Brain pericyte (primary cell): ENCODE measurements around the gene PCDHGA4.
"Not testable (repeated sequence)": the region's sequence is repeated elsewhere in the genome, so short reads cannot be mapped to it uniquely, and the experiment has no call there.

Experiments
- DNase-seq: peaks from one replicate; pipeline ENCODE4 v3.0.0-alpha.2; 2012; ENCODE audit warnings: low read depth, low spot score

Gene PCDHGA4

DNA sequence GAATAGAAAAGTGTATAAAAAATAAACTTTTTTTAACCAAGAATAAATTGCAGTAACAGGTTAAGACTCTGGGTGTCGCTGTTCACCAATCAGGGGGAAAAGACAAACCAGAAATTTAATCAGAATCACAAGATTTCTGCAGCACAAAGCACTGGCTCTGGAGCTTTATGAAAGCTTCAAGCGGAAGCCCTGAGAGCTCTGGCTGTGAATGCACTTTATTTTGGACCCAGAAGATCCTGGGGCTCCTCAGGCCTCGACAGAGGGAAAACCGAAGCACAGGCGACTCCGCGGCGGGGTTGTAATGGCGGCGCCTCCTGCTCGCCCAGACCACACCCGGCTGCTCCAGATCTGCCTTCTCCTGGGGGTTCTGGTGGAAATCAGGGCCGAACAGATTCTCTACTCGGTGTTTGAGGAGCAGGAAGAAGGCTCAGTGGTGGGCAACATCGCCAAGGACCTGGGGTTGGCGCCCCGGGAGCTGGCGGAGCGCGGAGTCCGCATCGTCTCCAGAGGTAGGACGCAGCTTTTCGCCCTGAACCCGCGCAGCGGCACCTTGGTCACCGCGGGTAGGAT, at the start of gene PCDHGA4:
PCDHGA4 (plus strand) TSS at position 122 of the 570 bp plus-strand sequence; CDS start at position 209, 87 bp downstream.
- no peak for DNase-seq

DNA sequence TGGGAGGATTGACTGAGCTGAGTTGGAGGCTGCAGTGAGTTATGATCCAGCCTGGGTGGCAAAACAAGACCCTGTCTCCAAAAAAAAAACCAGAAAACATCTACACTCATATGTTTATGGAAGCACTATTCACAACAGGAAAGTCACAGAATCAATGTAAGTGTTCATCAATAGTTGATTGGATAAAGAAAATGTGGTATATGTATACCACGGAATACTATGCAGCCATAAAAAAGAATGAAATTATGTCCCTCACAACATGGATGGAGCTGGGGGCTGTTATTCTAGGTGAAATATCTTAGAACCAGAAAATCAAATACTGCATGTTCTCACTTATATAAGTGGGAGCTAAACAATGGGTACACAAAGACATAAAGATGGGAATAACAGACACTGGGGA, 48.2 kb upstream of the PCDHGA4 start:
- no peak for DNase-seq

DNA sequence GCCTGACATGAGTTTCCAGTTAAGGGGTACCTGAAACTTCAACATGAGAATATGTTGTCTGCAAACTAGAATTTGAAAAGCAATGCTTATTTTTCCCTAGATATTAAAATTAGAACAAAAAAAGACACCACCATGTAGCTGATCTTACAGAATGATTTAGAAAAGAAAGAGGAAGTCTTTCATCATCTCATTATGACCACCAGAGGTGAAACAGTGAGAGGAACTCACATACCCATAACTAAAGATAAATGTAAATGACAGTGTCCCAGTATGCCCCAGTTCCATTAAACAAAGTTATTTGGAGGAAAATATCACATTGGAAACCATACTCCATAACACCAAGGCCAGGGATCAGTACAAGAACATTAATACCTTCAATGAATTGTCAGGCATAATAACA, 41.1 kb upstream of the PCDHGA4 start:
- DNase-seq, result no peak

DNA sequence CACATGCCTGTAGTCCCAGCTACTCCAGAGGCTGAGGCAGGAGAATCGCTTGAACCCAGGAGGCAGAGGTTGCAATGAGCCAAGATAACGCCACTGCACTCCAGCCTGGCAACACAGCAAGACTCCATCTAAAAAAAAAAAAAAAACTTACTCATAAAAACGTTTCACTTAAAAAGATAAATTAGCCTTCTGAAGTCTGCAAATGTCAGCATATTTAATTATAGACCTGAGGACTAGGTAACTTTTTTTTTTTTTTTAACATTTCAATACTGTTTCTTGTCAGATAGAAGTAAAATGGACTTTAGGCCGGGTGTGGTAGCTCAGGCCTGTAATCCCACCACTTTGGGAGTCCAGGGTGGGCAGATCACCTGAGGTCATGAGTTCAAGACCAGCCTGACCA, 37.9 kb upstream of the PCDHGA4 start:
- not testable (repeated sequence) for DNase-seq

DNA sequence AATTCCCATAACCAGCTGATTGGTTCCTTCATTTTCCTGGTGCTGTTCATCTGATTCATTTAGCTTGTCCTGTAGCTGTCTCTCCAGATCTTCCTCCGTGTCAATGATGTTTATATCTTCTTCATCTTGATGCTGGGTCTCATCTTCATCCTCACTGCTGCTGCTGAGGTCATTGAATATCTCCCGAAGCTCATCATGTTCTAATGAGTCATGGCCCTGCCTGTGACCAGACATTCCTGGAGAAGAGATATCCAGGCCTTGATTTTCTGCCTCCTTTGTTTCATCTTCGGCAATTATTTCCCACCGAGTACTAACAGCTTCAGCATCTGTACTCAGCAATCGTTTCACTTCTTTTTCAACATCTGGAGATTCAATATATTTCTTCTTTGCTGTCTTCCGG, 35.6 kb upstream of the PCDHGA4 start:
- DNase-seq, result no peak

DNA sequence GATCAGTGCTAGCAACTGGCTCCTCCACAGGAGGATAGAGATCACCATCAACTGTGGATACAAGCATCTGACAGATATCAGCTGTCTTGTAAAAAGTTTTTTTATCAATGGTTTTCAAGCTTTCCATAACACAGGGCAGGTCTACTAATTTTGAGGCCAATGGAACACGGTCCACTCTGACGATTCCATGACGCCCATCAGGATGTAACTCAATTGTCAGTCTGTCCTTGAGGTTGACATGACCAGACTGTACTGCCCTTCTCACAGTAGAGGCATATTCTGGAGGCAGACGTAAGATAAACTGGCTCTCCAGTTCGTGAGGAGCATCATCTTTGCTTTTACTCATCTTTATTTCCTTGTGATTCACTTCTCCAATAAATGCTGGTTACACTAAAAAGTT, 35.1 kb upstream of the PCDHGA4 start:
- no peak for DNase-seq

DNA sequence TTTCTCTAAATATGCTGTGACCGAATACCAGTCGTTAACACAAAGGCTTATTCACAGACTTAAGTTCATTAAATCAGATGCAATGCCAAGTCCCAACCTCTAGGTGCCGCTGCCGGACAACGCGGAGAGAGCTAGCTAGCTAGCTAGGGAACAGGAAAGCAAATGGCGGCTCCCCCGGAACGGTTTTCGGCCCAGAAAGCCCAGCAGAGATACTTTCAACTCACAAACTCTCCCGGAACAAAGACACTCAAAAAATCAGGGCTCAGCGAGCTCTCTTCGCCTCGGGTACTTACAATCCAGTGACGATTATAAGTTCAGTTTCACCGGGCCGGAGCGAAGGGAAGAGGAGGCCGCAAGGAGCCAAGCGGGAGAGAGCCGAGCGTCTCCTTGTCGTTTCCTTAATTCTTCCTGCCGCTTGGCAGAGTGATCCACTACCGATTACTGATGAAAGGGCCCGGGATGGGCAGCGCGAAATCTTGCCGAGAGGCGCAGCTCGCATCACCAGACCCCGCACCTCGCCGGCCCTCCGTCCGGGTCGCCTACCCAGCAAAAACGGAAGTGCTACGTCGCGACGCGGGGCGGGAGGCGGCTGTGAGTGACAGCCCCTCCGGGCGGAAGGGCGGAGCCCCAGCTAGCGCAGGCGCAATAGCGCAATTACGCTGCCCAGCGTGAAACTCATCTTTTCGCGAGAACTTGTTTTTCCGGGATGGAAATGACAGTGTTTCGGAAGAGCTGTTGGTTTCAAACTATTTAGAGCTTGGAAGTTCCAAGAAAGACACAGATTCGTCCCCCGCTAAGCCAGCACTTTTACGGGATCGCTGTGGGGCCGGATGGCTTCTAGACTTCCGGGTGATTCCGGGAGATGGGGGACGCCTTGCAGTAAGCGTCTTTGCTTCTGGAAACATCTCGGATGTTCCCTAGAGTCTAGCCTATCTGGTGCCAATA, 34.3 kb upstream of the PCDHGA4 start, which contains the start of gene TAF7:
TAF7 (minus strand) TSS at position 560 of the 945 bp plus-strand sequence. CDS start 740 bp downstream, outside the sequence.
- peak; percentile 83 for DNase-seq

DNA sequence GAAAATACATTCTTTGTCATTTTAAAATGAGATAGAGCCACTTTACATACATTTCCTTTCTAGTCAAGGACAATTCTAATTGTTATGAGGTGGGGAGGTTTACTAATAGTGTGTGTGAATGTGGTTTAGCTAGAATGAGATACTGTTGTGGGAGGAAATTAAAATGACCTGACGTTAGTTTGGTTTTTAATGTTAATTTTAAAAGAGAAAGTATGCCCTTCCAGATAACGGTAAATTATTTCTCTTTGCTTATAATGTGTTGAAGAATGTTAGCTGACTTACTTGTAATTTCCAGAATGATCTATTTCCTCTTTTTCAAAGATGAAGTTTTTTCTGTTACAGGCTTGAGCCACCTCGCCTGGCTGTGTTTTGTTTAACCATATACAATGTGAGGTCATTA, 32.6 kb upstream of the PCDHGA4 start:
- DNase-seq, result no peak

DNA sequence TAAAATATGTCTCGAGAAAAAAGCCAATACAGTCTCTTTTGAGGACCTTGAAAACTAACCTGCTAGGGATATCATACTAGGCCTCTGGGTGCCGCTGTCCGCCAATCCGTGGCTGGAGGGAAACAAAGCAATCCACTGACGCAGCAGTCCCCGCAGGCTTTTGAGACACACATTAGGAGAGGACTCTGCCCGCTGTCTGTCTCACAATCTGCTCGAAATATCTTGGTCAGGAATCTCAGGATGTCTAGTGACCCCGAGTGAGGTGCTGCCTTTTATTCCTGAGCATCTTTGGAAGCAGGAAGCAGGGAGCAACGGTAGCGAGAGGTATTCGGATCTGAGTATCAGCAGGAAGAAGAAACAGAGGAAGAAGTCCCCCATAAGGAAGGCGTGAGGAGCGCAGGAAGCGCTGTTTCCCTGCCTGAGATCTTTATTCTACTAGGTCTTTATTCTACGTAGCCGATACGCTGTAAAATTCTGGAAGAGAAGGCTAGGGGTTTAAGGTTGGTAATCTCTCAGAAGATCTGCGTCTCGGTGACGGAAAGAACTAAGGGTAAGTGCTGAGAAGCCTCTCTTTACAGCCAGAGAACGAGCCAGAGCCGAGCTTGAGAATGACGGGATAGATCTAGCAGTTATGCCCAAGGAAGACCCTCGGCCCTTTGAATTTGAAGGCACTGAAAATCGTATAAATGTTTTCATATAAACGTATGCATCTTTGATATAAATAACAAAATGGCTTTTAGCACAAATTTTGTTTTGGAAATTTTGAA, 28.6 kb upstream of the PCDHGA4 start:
- no peak for DNase-seq

DNA sequence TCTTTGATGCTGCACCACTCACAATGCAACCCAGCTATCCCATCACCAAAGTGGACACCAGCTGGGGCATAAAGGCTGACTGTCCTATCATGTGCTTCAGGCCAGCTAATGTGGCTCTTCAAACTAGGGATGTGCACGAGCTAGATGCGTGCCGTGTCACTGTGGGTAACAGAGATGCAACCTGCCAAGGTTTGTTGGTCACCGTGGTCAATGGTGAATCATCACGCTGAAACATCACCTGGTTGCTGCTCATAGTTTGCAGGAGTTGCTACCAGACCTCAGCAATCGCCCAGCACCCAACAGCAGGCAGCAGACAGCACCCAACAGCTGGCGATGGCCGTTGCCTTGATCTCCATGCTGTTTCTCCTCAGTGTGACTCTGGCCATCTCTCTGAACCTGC, 26.6 kb upstream of the PCDHGA4 start:
- DNase-seq, result no peak

DNA sequence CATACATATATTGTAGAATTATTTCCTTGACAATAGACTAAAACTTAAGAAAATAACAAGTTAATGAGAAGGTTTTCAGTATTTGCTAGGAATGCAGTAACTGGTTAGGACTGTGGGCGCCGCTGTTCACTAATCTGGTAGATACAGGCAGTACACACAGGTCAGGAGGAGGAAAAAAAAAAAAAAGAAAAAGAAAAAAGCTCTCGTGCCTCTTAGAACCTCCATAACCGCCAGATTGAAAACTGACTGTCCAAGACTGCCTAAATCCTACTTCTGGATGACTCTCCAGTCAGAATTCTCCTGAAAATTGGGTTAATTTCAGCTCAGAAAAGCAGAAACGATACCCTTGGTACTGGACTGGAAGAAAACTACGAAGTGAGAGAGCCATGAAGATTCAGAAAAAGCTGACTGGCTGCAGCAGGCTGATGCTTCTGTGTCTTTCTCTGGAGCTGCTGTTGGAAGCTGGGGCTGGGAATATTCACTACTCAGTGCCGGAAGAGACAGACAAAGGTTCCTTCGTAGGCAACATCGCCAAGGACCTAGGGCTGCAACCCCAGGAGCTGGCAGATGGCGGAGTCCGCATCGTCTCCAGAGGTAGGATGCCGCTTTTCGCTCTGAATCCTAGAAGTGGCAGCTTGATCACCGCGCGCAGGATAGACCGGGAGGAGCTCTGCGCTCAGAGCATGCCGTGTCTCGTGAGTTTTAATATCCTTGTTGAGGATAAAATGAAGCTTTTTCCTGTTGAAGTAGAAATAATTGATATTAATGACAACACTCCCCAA, 24.3 kb upstream of the PCDHGA4 start, which contains the start of gene PCDHGA1:
PCDHGA1 (plus strand) TSS at position 216 of the 782 bp plus-strand sequence.
- DNase-seq, result no peak

DNA sequence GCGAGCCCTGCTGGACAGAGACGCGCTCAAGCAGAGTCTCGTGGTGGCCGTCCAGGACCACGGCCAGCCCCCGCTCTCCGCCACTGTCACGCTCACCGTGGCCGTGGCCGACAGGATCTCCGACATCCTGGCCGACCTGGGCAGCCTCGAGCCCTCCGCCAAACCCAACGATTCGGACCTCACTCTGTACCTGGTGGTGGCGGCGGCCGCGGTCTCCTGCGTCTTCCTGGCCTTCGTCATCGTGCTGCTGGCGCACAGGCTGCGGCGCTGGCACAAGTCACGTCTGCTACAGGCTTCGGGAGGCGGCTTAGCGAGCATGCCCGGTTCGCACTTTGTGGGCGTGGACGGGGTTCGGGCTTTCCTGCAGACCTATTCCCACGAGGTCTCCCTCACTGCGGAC, 22.2 kb upstream of the PCDHGA4 start:
- not testable (repeated sequence) for DNase-seq

DNA sequence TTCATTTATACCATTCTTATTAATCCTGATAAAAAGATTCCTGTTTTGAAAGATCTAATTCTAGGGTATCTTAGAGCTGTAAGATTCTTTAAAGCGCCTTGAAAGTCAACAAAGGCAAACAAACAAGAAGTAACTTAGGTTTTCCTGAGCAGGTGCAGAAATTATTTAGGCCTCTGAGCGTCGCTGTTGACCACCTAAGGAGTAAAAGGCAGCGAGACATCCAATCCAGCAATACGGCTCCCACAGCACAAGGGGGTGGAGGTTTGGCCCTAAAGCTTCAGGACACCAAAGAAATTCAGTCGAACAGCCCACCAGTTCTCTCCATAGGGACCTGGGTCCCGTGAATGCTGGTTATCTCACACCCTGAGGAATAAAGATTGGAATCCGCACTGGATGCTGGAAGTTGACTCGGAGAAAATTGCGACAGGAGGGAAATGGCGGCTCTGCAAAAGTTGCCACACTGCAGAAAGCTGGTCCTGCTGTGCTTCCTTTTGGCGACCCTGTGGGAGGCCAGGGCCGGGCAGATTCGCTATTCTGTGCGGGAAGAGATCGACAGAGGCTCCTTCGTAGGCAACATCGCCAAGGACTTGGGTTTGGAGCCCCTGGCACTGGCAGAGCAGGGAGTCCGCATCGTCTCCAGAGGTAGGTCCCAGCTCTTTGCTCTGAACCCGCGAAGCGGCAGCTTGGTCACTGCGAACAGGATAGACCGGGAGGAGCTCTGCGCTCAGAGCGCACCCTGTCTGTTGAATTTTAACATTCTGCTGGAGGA, 16.1 kb upstream of the PCDHGA4 start, which contains the start of gene PCDHGA2:
PCDHGA2 (plus strand) TSS at position 223 of the 769 bp plus-strand sequence.
- DNase-seq, result no peak

DNA sequence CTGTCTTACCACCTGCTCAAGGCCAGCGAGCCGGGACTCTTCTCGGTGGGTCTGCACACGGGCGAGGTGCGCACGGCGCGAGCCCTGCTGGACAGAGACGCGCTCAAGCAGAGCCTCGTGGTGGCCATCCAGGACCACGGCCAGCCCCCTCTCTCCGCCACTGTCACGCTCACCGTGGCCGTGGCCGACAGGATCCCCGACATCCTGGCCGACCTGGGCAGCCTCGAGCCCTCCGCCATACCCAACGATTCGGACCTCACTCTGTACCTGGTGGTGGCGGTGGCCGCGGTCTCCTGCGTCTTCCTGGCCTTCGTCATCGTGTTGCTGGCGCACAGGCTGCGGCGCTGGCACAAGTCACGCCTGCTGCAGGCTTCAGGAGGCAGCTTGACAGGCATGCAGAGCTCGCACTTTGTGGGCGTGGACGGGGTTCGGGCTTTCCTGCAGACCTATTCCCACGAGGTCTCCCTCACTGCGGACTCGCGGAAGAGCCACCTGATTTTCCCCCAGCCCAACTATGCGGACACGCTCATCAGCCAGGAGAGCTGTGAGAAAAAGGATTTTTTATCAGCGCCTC, 14.0 kb upstream of the PCDHGA4 start:
- not testable (repeated sequence) for DNase-seq

DNA sequence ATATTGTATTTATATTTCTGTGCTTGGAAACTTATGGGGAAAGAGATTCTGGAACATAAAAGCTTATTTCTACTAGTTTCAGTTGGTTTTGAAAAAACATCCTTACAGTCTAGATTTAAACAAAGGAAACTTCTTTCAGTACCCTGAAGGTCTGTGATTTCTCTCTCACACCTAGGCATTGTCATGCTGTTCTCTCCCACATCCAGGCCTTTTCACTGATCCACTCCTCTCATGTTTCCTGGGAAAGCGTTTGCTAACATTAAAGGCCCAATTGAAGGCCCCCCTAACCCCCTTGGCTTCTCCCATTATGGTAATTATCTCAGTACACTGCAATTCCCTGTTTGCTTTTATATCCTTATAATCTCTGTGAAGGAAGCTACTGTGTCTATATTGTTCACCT, 12.0 kb upstream of the PCDHGA4 start:
- no peak for DNase-seq

DNA sequence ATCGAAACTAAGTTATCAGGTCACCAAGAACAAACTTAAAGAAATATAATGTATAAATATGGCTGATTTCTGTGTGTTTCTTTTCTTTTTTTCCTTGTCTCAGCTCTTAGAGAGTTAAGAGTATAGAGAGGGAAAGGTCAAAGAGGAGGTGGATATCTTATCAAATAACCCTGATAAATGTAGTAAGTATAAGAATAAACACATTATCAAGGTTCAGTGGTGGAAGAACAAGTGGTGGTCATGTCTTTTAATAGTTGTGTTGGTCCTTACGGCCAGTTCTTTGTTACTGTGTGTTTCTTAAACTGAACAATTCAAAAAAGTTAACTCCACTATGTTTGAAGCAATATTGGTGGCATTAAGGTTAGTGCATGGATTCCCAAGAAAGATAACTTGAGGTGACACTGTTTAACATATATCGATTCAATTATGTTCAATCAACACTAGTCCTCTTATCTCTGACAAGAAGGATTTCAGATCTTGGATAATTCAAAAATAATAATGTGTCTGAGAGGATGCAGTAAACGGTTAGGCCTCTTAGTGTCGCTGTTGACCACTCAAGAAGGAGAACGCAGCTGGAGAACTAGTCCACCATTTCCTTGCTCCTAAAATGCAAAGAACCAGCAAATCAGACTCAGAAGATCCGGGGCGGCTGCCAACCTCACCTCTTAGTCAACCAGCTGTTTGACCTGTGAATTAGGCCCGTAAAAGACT, 11.4 kb upstream of the PCDHGA4 start, which contains the start of gene PCDHGA3:
PCDHGA3 (plus strand) TSS at position 588 of the 711 bp plus-strand sequence. CDS start 205 bp downstream, outside the sequence.
- no peak for DNase-seq

DNA sequence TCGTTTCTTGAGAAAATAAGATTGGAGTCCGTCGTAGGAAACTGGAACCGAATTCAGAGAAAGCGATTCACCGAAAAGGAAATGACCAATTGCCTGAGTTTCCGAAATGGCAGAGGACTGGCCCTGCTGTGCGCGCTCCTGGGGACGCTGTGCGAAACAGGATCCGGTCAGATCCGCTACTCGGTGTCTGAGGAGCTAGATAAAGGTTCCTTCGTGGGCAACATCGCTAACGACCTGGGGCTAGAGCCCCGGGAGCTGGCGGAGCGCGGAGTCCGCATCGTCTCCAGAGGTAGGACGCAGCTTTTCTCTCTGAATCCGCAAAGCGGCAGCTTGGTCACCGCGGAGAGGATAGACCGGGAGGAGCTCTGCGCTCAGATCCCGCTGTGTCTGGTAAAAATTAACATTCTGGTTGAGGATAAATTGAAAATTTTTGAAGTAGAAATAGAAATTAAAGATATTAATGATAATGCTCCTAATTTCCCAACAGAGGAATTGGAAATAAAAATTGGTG, 10.8 kb upstream of the PCDHGA4 start:
- DNase-seq, result no peak

DNA sequence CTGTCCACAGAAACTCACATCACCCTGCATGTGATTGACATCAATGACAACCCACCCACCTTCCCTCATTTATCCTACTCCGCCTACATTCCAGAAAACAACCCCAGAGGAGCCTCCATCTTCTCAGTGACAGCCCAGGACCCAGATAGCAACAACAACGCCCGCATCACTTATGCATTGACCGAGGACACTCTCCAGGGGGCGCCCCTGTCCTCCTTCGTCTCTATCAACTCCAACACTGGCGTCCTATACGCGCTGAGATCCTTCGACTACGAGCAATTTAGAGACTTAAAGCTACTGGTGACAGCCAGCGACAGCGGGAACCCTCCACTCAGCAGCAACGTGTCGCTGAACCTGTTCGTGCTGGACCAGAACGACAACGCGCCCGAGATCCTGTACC, 9.5 kb upstream of the PCDHGA4 start:
- no peak for DNase-seq

DNA sequence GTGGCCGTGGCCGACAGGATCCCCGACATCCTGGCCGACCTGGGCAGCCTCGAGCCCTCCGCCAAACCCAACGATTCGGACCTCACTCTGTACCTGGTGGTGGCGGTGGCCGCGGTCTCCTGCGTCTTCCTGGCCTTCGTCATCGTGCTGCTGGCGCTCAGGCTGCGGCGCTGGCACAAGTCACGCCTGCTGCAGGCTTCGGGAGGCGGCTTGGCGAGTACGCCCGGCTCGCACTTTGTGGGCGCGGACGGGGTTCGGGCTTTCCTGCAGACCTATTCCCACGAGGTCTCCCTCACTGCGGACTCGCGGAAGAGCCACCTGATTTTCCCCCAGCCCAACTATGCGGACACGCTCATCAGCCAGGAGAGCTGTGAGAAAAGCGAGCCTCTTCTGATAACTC, 8.8 kb upstream of the PCDHGA4 start:
- not testable (repeated sequence) for DNase-seq
